ENCODE data around the gene HNRNPR.
"Not testable (repeated sequence)": the region's sequence is repeated elsewhere in the genome, so short reads cannot be mapped to it uniquely, and the experiment has no call there.

The HNRNPR gene

GRCh38 chr1:23258082-23258481, 86.0 kb downstream of the HNRNPR start:
- FAIRE-seq = not testable (repeated sequence)

GRCh38 chr1:23257371-23257770, 86.7 kb downstream of the HNRNPR start:
- FAIRE-seq; DNase-seq (ENCODE audit: insufficient read length, low spot score): not testable (repeated sequence)

More at GRCh38 chr1:23258082-23258481, 86.0 kb downstream of the HNRNPR start:
- DNase-seq (ENCODE audit: insufficient read length, low spot score) = not testable (repeated sequence)

Measured in GM19239 (cell line).